ENCODE data around the gene JAG2.
"Not testable (repeated sequence)": the region's sequence is repeated elsewhere in the genome, so short reads cannot be mapped to it uniquely, and the experiment has no call there.

Gene JAG2

DNA sequence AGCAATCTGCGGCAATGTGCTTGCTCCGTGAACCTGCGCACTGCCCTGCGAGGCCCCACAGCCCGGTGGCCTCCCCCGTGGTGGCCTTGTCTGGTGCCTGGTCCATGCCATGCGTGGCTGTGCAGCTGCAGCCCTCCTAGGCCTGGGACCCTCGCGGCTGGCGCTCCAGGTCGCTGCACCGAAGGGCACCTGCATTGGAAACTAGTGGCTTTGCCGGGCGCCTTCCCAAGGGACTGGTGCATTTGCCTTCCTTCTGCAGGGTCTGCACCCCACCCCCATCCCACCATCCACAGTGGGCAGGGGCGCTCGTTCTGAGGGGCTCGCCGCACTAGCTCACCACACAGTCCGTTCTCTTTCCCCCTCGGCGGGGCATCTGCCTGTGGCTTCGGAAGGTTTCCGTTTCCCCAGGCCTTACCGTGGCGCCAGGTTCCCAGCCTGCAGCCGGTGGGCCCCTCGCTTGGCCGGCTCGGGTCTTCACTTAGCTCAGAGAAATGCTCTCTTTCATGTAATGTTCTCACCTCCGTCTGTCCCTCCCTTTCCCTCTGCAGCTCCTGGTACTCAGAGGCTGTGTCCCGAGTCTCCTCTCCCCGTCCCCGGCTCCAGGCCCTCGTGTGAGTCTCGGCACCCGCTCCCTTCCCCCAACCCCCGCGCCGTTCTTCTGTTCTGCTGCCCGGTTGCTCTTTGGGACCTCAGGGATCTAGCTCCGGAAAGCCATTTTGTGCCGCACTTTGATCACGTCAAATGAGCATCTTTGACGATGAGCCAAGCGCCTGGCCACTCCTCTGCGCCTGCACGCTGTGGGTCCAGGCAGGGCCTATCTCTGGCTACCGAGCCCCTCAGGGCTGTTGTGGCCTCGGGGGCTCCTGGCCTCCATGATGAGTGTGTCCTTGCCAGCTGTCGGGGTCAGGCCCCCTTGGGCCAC lies 31.9 kb downstream of the JAG2 start:
- DNase-seq: no peak

GRCh38 chr14:105135700-105136395 lies 32.7 kb downstream of the JAG2 start:
- DNase-seq: no peak

- no peak for DNase-seq
Observed at GRCh38 chr14:105132921-105133654, 35.5 kb downstream of the JAG2 start.

GRCh38 chr14:105131241-105131640 lies 37.3 kb downstream of the JAG2 start:
- DNase-seq: no peak

- no peak for DNase-seq
Observed at GRCh38 chr14:105128059-105128458, 40.5 kb downstream of the JAG2 start.

DNA sequence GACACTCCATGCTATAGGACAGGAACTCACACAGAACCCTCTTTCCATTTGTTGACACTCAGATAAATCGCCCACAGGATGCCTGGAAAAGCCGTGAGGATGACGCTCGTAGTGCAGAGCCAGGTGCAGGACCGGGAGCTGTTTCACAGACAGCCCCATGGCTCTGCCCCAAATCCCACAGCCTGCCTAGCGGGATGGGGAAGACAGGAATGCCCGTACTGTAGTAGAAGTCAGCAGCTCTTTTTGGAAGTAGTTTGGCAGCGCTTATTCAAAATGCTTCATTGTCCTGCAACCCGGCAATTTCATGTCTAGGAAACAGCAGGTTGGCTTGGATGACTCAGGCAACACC lies 41.6 kb downstream of the JAG2 start:
- DNase-seq: no peak

DNA sequence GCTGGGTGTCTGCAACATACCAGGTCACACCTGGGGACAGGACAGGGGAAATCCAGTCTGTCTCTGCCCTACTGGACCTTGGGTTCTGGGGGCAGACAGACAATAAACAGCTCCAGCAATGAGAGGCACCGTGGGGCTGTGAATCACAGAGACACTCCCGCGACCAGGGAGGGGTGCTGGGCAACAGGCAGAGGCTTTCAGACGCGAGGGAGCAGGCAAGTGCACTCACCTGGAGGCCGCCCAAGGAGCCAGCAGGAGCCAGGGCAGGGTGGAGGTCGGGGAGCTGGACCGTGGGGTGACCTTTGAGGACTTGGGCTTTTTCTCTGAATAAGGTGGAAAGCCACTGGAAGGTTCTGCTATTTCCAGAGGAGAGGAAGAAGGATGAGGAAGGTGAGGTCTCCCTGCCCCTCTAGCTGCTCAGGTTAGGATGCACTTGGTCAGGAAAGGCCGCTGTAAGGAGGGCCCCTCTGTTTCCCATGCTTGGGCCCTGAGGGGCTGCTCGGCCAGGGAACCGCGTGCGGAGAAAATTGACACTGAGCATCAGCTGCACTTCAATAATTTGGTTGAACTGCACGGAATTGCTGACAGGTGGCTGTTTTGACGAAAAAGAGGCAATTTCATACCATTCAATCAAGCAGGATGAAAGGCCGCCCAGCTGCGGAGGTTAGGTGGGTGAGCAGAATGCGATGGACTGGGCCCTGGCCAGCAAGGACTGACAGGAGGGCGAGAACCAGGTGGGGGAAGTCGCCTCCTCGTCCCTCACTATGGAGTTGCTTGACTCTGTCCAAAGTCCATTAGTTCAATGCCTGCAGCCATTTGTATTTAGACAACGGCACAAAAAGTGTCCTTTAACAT lies 42.2 kb downstream of the JAG2 start:
- no peak for DNase-seq

DNA sequence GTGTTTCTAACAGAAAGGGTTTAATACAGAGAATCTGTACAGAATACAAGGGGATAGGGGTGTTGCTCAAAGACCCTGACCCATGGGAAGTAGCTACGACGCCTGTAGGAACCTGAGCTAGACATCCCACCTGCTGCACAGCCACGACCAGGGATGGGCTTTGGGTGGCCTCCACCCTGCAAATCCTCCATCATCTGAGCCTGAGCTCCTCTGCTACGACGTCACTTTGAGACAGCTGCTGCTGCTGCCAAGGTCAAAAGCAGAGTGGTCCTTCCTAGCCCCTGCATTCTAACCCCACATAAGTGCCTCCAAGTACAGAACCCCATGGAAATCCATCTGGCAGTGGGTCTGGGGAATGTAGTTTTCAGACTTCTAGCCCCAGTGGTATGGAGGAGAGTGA lies 43.8 kb downstream of the JAG2 start:
- DNase-seq: no peak

- no peak for DNase-seq
Observed at GRCh38 chr14:105123981-105124765, 44.4 kb downstream of the JAG2 start.

- no peak for DNase-seq
Observed at GRCh38 chr14:105123064-105123665, 45.4 kb downstream of the JAG2 start.

- no peak for DNase-seq
Observed at GRCh38 chr14:105120056-105120455, 48.5 kb downstream of the JAG2 start.

GRCh38 chr14:105119408-105120025 lies 49.1 kb downstream of the JAG2 start:
- no peak for DNase-seq

- DNase-seq: no peak
Observed at GRCh38 chr14:105118646-105119407, 49.7 kb downstream of the JAG2 start.

DNA sequence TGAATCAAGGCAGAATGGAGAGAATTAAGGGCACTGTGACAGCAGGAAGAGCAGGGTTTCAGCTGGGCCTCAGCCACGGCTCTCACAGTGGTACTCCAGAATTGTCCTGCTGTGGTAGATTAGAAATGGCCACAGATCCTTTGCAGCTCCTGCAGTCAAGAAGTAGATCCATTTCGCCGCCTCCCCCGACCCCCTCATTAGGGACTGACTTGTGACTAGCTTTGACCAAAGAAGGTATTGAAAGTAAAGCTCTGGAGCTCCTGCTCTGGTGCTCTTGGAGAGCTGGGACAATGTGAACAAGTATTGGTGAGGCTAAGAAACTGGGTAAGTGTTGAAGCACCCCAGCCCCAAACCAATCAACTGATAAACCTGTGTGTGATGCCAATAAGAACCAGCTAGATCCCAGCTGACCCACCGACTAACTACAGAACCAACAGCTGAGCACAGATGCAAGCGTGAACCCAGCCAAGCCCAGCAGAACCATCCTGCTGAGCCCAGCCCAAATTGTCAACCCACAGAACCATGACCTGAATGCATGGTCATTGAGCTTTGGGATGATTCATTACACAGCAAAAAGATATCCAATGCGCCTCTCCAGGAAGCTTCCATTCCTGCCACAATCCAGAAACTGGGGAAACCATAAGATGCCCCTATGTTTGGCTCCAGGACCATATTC lies 50.7 kb downstream of the JAG2 start:
- DNase-seq: no peak

GRCh38 chr14:105117257-105117646 lies 51.3 kb downstream of the JAG2 start:
- DNase-seq: no peak

DNA sequence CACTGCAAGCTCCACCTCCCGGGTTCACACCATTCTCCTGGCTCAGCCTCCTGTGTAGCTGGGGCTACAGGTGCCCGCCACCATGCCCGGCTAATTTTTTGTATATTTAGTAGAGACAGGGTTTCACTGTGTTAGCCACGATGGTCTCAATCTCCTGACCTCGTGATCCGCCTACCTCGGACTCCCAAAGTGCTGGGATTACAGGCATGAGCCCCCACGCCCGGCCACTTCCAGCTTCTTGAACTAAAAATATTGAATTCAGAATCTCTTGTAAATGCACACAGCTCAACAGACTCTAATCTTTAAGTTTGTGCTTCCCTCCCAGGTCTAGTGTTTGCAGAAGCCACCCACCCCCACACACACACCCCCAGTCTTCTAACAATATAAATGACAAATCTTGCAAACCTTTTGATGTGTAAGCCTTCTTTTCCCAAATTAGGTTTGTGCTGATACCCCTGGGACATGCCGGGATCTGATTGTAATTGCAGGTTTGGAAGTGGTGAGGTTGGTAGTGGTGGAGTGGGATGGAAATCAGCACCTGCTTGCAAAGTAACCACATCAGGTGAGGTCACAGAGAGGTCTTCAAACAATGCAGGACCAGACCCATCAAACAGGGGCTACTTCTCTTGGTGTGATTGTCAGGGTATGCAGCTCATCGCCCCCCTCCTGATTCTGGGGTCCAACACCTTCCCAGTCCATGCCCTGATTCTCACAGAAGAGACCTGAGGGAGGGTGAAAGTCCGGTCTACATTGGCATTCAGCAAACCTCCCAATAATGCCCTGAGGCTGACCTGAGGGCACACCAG lies 51.9 kb downstream of the JAG2 start:
- DNase-seq: no peak

- not testable (repeated sequence) for DNase-seq
Observed at GRCh38 chr14:105109243-105109642, 59.3 kb downstream of the JAG2 start.

GRCh38 chr14:105108516-105108864 lies 60.1 kb downstream of the JAG2 start:
- DNase-seq: no peak
